ENCODE measurements around the gene TEP1.

GRCh38 chr14:20343092-20343861, 70.0 kb downstream of the TEP1 start, which contains the start of gene PARP2:
- no peak for TF ChIP-seq CTCF (conservative IDR thresholded peaks at IDR 0.05 in 1 of 2, IDR thresholded peaks at IDR 0.05 in 1 of 2; ENCODE audit: low read depth in 1 of 2, low read length in 2 of 2)
- no peak for TF ChIP-seq EZH2 (IDR thresholded peaks at IDR 0.05; ENCODE audit: low read length, missing control alignments)
